Measurements from ENCODE around the gene ZNF804B.

ZNF804B gene

GRCh38 chr7:88759230-88760135 is at the start of gene ZNF804B:
Gene ZNF804B (plus strand): TSS chr7:88759700. CDS start chr7:88759977, 277 bp downstream.
- DNase-seq = no peak

- no peak for DNase-seq
These were observed 23.6 kb upstream of the ZNF804B start for GRCh38 chr7:88735920-88736319.

- DNase-seq = no peak
These were observed 21.9 kb upstream of the ZNF804B start for GRCh38 chr7:88737632-88738031.

- no peak for DNase-seq
These were observed 13.4 kb upstream of the ZNF804B start for GRCh38 chr7:88746126-88746525.

GRCh38 chr7:88756802-88757201 is 2.7 kb upstream of the ZNF804B start:
- DNase-seq = no peak

GRCh38 chr7:88757371-88757770 is 2.1 kb upstream of the ZNF804B start:
- DNase-seq = no peak

GRCh38 chr7:88758381-88759229 is 895 bp upstream of the ZNF804B start:
- DNase-seq = no peak

GRCh38 chr7:88760136-88760515 is 626 bp downstream of the ZNF804B start:
- DNase-seq = no peak

- DNase-seq = no peak
These were observed 2.3 kb downstream of the ZNF804B start for GRCh38 chr7:88761779-88762178.

- no peak for DNase-seq
These were observed 11.9 kb downstream of the ZNF804B start for GRCh38 chr7:88771417-88771816.

- no peak for DNase-seq
These were observed 13.3 kb downstream of the ZNF804B start for GRCh38 chr7:88772776-88773175.

GRCh38 chr7:88775838-88776237 is 16.3 kb downstream of the ZNF804B start:
- no peak for DNase-seq

- DNase-seq = no peak
These were observed 28.3 kb downstream of the ZNF804B start for GRCh38 chr7:88787777-88788176.

GRCh38 chr7:88789480-88790064 is 30.1 kb downstream of the ZNF804B start:
- no peak for DNase-seq

GRCh38 chr7:88791891-88792290 is 32.4 kb downstream of the ZNF804B start:
- no peak for DNase-seq

- no peak for DNase-seq
These were observed 32.9 kb downstream of the ZNF804B start for GRCh38 chr7:88792361-88792760.

- no peak for DNase-seq
These were observed 36.1 kb downstream of the ZNF804B start, which contains the start of gene TEX47 for GRCh38 chr7:88795553-88795952. Gene TEX47 (minus strand): TSS chr7:88795737. CDS start chr7:88794942, 795 bp downstream.

GRCh38 chr7:88801046-88801445 is 41.5 kb downstream of the ZNF804B start:
- no peak for DNase-seq

- DNase-seq = no peak
These were observed 47.0 kb downstream of the ZNF804B start for GRCh38 chr7:88806280-88807037.

- no peak for DNase-seq
These were observed 59.1 kb downstream of the ZNF804B start for GRCh38 chr7:88818552-88818951.

GRCh38 chr7:88826222-88826621 is 66.7 kb downstream of the ZNF804B start:
- DNase-seq = no peak

GRCh38 chr7:88835147-88835728 is 75.7 kb downstream of the ZNF804B start:
- DNase-seq = no peak

Measured in SIG-M5 (cell line).